Body of pancreas (tissue), 4 donors: ENCODE results near the gene ATP2B2. TPM values are rescaled to one million over a fixed set of nuclear protein-coding genes. Genes with fewer than 3 reads are reported as not detected.

Source experiments
- ATAC-seq: fragments of 150-250 bp; one replicate; pipeline ENCODE4 v1.9.1; 2016
- DNase-seq, 4 donors: peaks; one replicate each; pipeline ENCODE4 v3.0.0-alpha.2; 2019
- H3K27ac ChIP-seq, 4 donors: fragments of 200-600 bp; sonication (generic); 1 replicate in 3 of 4; 2 replicates in 1 of 4; pipeline versions ENCODE4 v1.5.1 to v1.6.1; 2016 to 2019; ENCODE audit warnings: mild to moderate bottlenecking in 1 of 4, mixed read lengths in 1 of 4, moderate library complexity in 1 of 4
- H3K27me3 ChIP-seq, 2 donors: fragments of 200-600 bp; sonication (generic); one replicate each; pipeline ENCODE4 v1.6.0; 2016; ENCODE audit warnings: mild to moderate bottlenecking in 1 of 2
- H3K36me3 ChIP-seq, 2 donors: fragments of 200-600 bp; sonication (generic); replicated peaks in 1 of 2; 2 replicates each; pipeline ENCODE4 v1.5.1; 2016; ENCODE audit warnings: low read depth in 2 of 2; ENCODE audit not compliant: insufficient read depth in 1 of 2
- H3K4me1 ChIP-seq: fragments of 200-600 bp; sonication (generic); one replicate; pipeline ENCODE4 v1.6.0; 2016
- H3K4me3 ChIP-seq, 2 donors: fragments of 200-600 bp; sonication (generic); 1 replicate in 1 of 2; 2 replicates in 1 of 2; pipeline ENCODE4 v1.5.1; 2016 to 2019
- H3K9me3 ChIP-seq, 3 donors: fragments of 200-600 bp; sonication (generic); 1 replicate in 2 of 3; 2 replicates in 1 of 3; pipeline ENCODE4 v1.5.1; 2016
- CTCF ChIP-seq, 7 experiments: fragments of 450-650 bp in 4 of 7; fragments of 200-600 bp in 3 of 7; sonication (generic) in 3 of 7; IDR thresholded peaks; one replicate each; pipeline ENCODE4 v1.5.1; 2016 to 2019; ENCODE audit warnings: antibody characterized with exemption in 7 of 7
- POLR2A ChIP-seq, 3 donors: fragments of 450-650 bp; IDR thresholded peaks; one replicate each; pipeline ENCODE4 v1.6.1; 2016; ENCODE audit warnings: antibody characterized with exemption in 3 of 3, mild to moderate bottlenecking in 2 of 3
- WGBS, 2 donors: methylation state at CpG; one replicate each; pipeline ENCODE4 v1.1.5; 2017; 5-methylcytosine and 5-hydroxymethylcytosine counted together
- intact Hi-C: fragments of 100-400 bp; cut with DNase I; formaldehyde crosslinking; loops from one replicate; pipeline ENCODE4 v1.15.1; 2023
- total RNA-seq, 2 donors: library from RNA; depleted of rRNA; stranded (reverse); fragments of >200 nt; gene quantifications; one replicate each; pipeline ENCODE4 v1.1.0, GENCODE V29; 2016

The ATP2B2 gene
- total RNA-seq, 2 donors from 2014 or later, result 0.52 TPM; not detected in 1

- H3K27ac ChIP-seq, result no peak overlapping the region
- H3K4me3 ChIP-seq, result no peak overlapping the region
- intact Hi-C loops, result no loop called here
- H3K27me3 ChIP-seq, result no peaks in the 10 kb centered on the region
- 84 to 89% methylated on average over 3 of the region's 3 CpGs for WGBS, 2 donors
- no peak for TF ChIP-seq CTCF (IDR thresholded peaks at IDR 0.05)
- no peak for TF ChIP-seq POLR2A (IDR thresholded peaks at IDR 0.05)
- no peaks in the 10 kb centered on the region for H3K36me3 ChIP-seq
- no peaks in the 10 kb centered on the region for H3K4me1 ChIP-seq
- H3K9me3 ChIP-seq, result no peaks in the 10 kb centered on the region
- no peak for DNase-seq
- ATAC-seq, result no peak
Observed at GRCh38 chr3:10399634-10400033, 105.8 kb downstream of the ATP2B2 start.

- no peak overlapping the region for H3K27ac ChIP-seq
- ATAC-seq (no peak), DNase-seq (no peak)
- H3K4me3 ChIP-seq, result no peak overlapping the region
- 52 to 62% methylated on average over 3 to 4 of the region's 4 CpGs for whole genome bisulfite sequencing, 2 donors
- no peak for TF ChIP-seq CTCF (IDR thresholded peaks at IDR 0.05)
- TF ChIP-seq POLR2A (IDR thresholded peaks at IDR 0.05), result no peak
- H3K27me3 ChIP-seq, result no peaks in the 10 kb centered on the region
- no peaks in the 10 kb centered on the region for H3K4me1 ChIP-seq
- no peaks in the 10 kb centered on the region for H3K36me3 ChIP-seq
- intact Hi-C loops, result no loop called here
- H3K9me3 ChIP-seq, result no peaks in the 10 kb centered on the region
Observed at GRCh38 chr3:10398341-10398740, 107.0 kb downstream of the ATP2B2 start.

GRCh38 chr3:10397879-10398278 lies 107.5 kb downstream of the ATP2B2 start:
- intact Hi-C loops, result no loop called here
- Histone ChIP-seq H3K4me1 (no peaks in the 10 kb centered on the region), H3K36me3 (no peaks in the 10 kb centered on the region), H3K4me3 (no peak overlapping the region), H3K27me3 (no peaks in the 10 kb centered on the region), H3K9me3 (no peaks in the 10 kb centered on the region), H3K27ac (no peak overlapping the region)
- DNase-seq (no peak), ATAC-seq (no peak)
- TF ChIP-seq CTCF (IDR thresholded peaks at IDR 0.05) (no peak), POLR2A (IDR thresholded peaks at IDR 0.05) (no peak)
- 72 to 82% methylated on average over 4 of the region's 4 CpGs for WGBS, 2 donors

- Histone ChIP-seq H3K27ac (no peak overlapping the region), H3K36me3 (no peaks in the 10 kb centered on the region), H3K27me3 (no peaks in the 10 kb centered on the region), H3K9me3 (no peaks in the 10 kb centered on the region), H3K4me3 (no peak overlapping the region), H3K4me1 (no peaks in the 10 kb centered on the region)
- TF ChIP-seq CTCF (IDR thresholded peaks at IDR 0.05) (no peak), POLR2A (IDR thresholded peaks at IDR 0.05) (no peak)
- intact Hi-C loops, result no loop called here
- no peak for ATAC-seq
- 64 to 66% methylated on average over 4 of the region's 4 CpGs for WGBS, 2 donors
- no peak for DNase-seq
Observed at GRCh38 chr3:10396931-10397330, 108.5 kb downstream of the ATP2B2 start.

GRCh38 chr3:10396083-10396482 lies 109.3 kb downstream of the ATP2B2 start:
- Histone ChIP-seq H3K9me3 (no peaks in the 10 kb centered on the region), H3K27me3 (no peaks in the 10 kb centered on the region), H3K4me1 (no peaks in the 10 kb centered on the region), H3K36me3 (no peaks in the 10 kb centered on the region), H3K4me3 (no peak overlapping the region), H3K27ac (no peak overlapping the region)
- DNase-seq (no peak), ATAC-seq (no peak)
- 63 to 69% methylated on average over 3 to 4 of the region's 4 CpGs for WGBS, 2 donors
- TF ChIP-seq POLR2A (IDR thresholded peaks at IDR 0.05), result no peak
- no peak for TF ChIP-seq CTCF (IDR thresholded peaks at IDR 0.05)
- intact Hi-C loops, result no loop called here
